Skin of body (tissue), 2 donors: ENCODE results near the gene FAM50A. TPM values are rescaled to one million over a fixed set of nuclear protein-coding genes. Genes with fewer than 3 reads are reported as not detected.
"Not testable (repeated sequence)": the region's sequence is repeated elsewhere in the genome, so short reads cannot be mapped to it uniquely, and the experiment has no call there.

ENCODE experiments used
- DNase-seq: peaks from one replicate; lab custom pipeline; 2025; lab: John Stamatoyannopoulos, UW
- total RNA-seq: library from RNA; depleted of rRNA; stranded (reverse); fragments of >200 nt; gene quantifications from one replicate; pipeline ENCODE4 v1.2.3, GENCODE V29; 2014

Gene FAM50A
- total RNA-seq, 1 donor from 2014 or later = 20.4 TPM

GRCh38 chrX:154482786-154483185, 38.8 kb downstream of the FAM50A start:
- no peak for DNase-seq

- DNase-seq = no peak
These were observed 39.4 kb downstream of the FAM50A start for GRCh38 chrX:154483325-154483724.

- DNase-seq = no peak
These were observed 40.6 kb downstream of the FAM50A start for GRCh38 chrX:154484255-154485149.

- no peak for DNase-seq
These were observed 41.5 kb downstream of the FAM50A start for GRCh38 chrX:154485150-154486051.

GRCh38 chrX:154486052-154486395, 42.1 kb downstream of the FAM50A start:
- no peak for DNase-seq

GRCh38 chrX:154486396-154487207, 42.7 kb downstream of the FAM50A start, which contains the start of gene UBL4A:
TSS of gene UBL4A (minus strand) at chrX:154486615. CDS start at chrX:154486584, 31 bp downstream.
- peak; percentile 4 for DNase-seq

GRCh38 chrX:154487518-154488290, 43.8 kb downstream of the FAM50A start:
- no peak for DNase-seq

GRCh38 chrX:154488336-154489075, 44.6 kb downstream of the FAM50A start:
- no peak for DNase-seq

GRCh38 chrX:154489182-154489581, 45.2 kb downstream of the FAM50A start:
- no peak for DNase-seq

- no peak for DNase-seq
These were observed 46.1 kb downstream of the FAM50A start for GRCh38 chrX:154490021-154490413.

GRCh38 chrX:154490414-154491083, 46.6 kb downstream of the FAM50A start, which contains the start of gene SLC10A3:
TSS of gene SLC10A3 (minus strand) at chrX:154490629. CDS start at chrX:154488940, 1,689 bp downstream.
- DNase-seq = peak; percentile 82

- DNase-seq = no peak
These were observed 50.8 kb downstream of the FAM50A start for GRCh38 chrX:154494715-154495114.

- DNase-seq = no peak
These were observed 51.6 kb downstream of the FAM50A start for GRCh38 chrX:154495472-154495922.

- DNase-seq = not testable (repeated sequence)
These were observed 52.7 kb downstream of the FAM50A start for GRCh38 chrX:154496591-154497137.
